NCI-H345 treated with DMSO at 0.1 percent for 48 hours (cell line): Measurements from ENCODE around the gene ADAMTSL1.

Experiments used
- DNase-seq: peaks from one replicate; lab custom pipeline; 2025; ENCODE audit not compliant: unreplicated experiment; lab: John Stamatoyannopoulos, UW

The ADAMTSL1 gene

DNA sequence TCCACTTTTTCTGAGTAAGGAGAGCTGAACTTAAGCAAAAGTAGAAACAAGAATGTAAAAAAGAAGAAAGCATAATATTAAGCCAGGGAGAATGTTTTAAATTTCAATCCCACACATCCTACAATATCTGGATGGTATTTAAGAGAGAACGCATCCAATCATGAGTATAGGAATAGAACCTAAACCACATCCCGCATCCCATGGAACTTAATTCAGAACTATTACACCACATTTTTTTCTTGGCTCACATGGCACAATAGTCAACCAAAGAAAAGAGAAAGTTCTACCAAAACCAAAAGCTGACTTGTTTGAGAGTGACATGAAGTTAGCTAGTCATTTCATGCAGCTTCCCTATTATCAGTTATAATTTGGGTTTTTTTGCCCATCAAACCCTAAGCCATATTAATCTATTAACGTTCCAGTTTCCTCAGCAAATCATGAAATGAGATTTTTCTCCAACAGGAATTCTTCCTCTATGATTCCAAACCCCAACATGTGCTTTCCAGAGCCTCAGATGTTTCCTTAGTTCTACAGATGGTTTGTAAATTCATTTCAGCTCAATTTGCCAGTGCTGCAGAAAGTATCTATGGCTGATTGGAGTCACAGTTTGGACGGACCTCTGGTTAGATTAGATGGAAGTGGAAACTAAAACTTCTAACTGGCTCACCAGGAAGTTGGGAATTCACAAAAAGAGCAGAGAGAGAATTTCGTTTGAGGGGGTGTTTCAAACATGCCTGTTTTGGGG is 22.5 kb downstream of the ADAMTSL1 start:
- no peak for DNase-seq

DNA sequence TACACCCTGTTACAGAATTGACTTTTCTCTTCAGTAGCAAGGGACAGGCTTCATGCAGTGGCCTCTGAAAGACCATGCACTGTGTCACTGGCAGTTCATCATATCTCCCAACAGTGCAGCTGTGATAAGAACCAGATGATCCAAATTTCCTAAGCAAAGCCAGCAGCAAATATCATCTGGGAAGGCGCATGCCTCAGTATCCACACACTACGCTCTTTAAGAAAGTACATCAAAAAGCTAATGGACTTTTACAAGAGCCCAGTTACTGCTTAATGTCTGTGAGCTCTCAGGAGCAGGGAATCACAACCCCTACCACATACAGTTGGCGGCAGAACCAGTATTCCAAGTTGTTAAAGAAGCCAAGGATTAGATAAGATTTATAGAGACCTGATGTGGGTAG is 25.1 kb downstream of the ADAMTSL1 start:
- DNase-seq = no peak

DNA sequence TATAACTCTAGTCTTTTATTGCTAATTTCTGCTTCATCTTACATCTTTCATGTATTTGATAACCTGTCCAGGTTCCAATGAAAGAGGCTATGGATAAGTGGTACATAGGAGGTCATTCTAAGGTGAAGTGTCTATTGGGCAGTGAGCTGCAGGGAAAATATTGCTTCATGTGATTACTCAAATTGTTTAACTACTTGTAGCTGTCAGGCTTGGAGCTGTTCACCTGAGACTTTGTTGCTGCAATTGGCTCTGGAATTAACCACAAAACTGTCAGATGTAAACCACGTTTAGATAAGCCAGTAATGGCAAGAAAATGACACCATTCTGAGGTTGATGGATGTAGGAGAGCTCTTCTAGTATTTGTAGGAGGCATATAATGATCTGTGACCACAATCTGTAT is 26.0 kb downstream of the ADAMTSL1 start:
- no peak for DNase-seq

DNA sequence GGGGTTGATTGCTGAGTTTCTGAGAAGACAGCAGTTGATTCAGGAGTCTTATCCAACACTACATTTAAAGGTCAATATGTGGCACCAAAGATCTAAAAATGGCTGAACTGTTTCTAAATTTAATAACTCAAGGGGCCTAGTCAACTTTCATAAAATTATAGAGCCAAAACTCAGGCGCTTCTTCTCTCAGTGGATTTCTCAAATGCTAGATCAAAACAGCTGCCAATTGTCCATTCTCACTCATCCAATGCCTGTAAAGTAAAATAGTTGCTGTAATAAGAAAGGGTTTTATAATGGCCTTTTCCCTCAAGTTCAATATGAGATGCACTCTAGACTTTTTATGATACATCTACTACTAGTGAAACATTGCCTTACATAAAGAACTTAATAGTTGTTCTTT is 26.5 kb downstream of the ADAMTSL1 start:
- DNase-seq = no peak

DNA sequence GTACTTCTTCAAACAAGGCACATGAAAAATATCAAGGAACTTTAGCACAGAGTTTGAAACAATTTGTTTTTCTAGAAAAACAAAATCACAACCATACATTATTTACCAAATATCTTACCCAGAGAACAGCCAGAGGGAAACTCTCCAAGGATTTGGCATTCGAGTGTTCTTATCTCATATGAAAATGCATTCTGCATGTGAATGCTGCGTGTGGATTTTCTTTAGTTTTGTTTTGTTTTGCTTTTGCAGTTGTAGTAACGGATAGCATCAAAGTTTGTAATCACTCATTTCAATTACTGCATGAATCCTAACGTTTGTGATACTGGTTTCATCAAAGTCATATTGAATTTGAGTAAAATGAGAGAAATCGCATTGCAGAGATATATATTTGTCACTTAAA is 28.0 kb downstream of the ADAMTSL1 start:
- DNase-seq = no peak

DNA sequence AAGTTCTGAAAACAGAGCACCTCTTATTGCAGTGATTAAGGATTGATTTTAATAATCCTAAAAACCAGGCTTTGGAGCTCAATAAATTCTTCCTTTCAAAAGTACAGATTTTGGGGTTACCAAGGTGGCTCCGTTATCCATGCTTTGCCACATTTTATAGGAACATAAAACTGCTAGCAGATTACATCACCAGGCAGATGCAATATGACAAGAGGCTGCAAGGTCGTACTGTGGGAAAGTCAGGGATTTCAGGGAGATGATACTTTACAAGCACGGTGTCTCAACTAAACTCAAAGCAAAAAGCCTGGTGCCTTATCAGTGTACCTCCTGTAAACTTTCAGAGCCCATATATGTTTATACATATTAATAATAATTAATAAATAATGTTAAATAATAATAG is 28.6 kb downstream of the ADAMTSL1 start:
- no peak for DNase-seq

DNA sequence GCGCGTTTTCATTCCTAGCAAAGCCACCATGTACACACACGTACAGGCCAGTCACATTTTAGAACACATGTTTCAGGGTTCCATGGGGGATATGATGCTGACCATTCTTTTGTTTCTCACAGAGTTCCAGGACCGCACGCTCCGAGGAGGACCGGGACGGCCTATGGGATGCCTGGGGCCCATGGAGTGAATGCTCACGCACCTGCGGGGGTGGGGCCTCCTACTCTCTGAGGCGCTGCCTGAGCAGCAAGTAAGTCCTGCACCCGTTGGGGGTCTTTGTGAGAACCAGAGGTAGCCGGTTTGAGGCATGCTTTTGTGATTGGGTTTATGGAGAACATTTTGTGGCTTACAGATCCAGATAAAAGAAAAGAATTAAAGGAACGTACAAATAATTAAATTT is 30.8 kb downstream of the ADAMTSL1 start:
- DNase-seq = no peak

DNA sequence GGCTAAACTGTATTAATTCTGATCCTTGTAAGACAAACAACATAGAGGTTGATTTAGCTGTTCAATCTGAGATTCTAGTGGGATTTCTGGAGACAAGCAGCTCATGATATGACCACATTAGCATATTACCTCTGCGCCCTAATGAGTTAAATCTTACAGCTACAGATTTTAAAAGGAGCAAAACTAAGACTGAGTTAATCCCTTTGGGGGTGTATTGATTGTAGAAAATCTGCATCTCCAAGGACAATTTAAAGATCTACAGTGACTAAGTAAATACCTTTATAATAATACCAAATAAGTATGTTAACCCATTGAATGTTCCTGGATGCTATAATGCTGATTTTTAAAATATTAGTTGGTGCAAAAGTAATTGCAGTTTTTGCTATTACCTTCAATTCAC is 33.2 kb downstream of the ADAMTSL1 start:
- DNase-seq = no peak

DNA sequence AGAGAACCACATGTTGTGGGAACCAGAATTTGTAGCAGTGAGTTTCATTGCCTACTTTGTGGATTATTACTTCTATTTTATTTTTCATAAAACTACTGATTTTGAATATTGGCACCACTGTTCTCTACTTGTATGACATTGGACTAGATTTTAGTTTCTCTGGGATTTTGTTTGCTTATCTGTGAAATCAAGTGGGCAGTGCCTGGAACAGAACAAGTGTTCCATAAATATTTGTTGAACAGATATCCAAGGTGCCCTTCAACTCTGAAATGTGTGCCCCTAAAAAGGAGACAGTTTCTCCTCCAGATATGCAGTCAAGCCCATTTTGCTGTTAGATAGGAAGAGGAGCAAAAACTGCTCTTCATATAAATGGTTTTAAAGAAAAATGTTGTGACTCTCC is 42.6 kb downstream of the ADAMTSL1 start:
- DNase-seq = no peak

DNA sequence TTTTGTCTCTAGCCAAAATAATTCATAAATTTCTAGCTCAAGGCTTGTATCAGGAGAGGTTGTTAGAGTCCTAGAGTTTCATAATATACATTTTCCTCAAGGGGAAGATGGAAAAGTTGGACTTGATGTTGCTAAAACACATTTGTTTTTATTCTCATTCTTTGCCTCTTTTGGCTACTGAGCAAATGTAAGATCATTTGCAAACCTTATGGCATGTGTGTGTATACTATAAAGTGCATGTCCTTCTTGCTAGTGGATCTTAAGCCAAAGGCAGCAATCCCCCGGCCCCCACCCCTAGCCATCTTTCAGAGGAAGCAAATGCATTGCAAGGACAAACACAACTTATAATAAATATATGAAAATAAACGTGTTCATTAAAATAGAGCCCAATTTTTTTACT is 43.0 kb downstream of the ADAMTSL1 start:
- DNase-seq = no peak

DNA sequence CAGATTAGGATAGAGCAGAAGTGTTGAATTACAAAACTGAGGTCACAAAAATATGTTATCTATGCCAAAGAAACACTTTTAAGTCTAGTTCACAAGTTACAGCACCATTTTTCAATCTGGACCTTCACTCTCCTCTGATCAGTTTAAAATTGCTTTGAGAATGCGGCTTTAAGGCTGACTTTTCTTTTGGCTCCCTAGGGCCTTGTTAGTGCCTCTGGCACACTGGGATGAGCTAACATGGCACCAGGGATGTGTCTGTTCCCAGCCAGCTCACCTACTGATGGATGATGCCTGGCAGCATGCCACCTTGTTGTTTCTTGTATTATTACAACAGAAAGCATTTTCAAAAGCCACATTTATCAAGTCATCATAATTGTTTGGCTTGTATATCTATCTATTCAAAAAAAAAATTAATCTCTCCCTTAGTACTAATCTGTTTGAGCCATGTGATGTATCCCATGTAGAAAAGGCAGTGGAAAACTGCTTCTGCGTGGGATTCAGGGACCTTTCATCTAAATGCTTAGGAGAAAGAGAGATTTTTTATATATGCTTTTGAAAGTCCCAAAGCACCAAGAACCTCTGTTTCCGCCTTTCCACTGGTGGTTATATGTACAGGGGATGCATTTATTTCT is 46.6 kb downstream of the ADAMTSL1 start:
- no peak for DNase-seq

DNA sequence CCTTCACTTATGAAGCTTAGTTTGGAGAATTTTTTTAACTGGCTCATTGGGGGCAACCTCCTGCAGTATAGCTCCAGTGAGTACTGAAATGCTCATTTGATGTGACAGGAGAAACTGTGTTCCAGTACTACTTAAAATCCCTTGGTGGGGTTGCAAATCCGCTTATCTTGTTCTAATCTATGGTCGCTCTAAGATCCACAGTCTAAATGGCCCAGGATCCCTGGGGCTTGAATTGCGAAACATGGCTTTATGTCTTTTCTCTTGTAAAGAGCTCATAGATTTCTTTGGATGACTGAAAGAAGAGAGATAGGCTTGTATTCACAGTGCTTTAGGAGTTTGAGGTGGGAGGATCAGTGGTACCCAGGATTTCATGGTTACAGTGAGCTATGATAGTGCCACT is 52.7 kb downstream of the ADAMTSL1 start:
- DNase-seq = no peak

DNA sequence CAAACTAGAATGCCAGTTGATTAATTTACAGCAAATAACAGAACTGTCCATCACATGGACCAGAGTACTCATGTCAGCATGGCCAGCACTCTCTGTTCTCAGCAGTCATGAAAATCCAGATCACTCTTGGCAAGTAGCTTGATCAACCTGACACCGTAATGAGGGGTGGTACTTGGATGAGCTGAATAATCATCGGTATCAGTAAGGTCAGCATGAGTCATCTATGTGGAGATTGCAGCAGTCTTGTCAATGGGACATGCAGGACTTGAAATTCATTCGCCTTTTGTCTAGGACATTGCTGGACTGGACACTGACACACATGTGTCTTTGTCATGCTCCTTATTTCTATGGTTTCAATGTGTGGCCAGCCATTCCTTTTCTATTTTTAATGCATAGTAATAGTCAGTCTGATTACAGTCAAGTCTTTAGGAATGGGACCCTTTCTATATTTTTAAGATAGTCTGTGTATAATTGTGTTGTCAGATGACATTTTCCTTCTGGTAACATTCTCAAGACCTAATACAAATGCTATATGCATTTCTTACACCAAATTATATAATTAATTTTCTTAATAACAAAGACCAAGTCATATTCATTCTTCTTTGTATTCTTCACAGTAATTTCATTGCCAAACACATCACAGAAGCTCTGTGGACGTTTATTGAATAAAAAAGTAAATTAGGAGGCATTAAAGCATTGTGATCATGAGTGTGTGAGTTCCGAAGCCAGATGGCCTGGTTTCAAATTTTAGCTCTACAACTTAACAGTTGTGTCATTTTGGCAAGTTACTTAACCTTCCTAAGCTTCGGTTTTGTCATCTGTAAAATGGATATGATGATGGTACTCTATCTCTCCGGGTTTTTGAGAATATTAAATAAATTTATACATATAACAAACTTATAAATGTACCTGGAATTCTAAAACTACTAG is 57.4 kb downstream of the ADAMTSL1 start:
- no peak for DNase-seq

DNA sequence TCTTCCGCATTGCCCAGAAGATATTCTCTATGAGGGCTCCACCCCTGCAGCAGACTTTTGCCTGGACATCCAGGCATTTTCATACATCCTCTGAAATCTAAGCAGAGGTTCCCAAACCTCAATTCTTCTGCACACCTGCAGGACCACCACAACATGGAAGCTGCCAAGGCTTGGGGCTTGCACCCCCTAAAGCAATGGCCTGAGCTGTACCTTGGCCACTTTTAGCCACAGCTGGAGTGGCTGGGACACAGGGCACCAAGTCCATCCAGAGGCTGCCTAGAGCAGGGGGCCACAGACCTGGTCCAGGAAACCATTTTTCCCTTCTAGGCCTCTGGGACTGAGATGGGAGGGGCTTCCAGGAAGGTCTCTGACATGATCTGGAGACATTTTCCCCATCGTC is 60.7 kb downstream of the ADAMTSL1 start:
- no peak for DNase-seq

DNA sequence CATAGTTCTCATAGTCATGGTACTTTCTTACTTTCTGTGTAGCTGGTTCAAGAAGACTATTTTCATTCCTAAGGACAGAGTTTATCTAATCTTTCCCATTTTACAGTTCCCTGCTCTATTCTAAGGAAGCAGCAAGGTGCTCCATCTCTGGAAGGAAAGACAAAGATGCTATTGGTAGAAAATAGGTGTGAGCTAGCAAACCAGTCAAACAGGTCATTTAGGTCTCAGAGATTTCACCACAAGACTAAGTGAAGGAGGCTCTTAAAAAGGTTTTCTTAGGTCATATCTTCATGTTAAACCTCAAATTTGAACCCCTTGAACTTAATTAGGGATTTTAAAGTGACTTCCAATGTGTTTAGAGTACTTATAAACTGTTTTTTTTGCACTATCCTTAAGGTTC is 62.6 kb downstream of the ADAMTSL1 start:
- no peak for DNase-seq

DNA sequence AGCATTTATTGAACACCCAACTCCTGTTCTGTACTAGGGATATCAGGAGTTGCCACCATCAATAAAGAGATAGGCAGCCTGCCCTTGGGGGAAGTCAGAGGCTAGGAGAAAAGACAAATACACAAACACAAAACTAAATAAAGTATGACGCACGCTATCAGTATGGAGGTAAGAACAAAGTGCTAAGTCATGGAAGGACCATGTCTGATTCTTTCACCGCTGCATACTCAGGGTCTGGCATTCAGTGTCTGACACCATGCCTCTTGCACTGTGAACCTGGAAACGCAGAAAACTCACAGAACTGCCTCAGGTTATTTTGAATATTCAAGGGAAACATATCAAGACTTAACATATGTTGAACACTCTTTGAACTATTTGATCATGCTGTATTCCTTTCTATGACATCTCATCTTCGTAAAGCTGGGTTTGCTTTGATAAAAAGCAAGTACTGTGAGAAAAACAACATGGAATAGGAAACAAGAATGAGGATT is 65.3 kb downstream of the ADAMTSL1 start:
- no peak for DNase-seq

DNA sequence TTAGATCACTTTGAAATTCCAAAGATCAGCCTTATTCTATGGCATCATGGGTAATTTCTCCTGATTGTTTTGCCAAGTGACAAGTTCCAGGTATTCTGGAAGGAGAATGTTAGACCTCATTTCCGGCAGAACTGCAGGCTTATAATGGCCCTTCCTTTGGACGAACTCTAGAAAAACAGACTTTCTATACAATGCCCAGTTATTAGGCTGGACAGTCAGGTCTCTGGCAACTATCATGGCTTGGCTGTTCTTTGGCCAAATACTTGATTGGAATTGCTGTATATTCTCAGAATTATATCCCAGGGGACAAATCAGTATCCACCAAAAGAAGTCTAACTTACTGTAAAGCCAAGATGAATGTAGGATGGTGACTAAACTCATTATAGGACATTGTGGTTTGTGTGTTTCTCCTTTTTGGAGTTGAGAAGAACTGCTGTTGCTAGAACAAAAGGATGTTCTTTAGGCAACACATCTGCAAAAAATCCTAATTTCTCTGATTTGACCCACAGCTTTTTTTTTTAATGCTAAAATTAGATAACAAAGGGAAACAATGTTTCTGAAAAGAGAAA is 69.0 kb downstream of the ADAMTSL1 start:
- DNase-seq = no peak

DNA sequence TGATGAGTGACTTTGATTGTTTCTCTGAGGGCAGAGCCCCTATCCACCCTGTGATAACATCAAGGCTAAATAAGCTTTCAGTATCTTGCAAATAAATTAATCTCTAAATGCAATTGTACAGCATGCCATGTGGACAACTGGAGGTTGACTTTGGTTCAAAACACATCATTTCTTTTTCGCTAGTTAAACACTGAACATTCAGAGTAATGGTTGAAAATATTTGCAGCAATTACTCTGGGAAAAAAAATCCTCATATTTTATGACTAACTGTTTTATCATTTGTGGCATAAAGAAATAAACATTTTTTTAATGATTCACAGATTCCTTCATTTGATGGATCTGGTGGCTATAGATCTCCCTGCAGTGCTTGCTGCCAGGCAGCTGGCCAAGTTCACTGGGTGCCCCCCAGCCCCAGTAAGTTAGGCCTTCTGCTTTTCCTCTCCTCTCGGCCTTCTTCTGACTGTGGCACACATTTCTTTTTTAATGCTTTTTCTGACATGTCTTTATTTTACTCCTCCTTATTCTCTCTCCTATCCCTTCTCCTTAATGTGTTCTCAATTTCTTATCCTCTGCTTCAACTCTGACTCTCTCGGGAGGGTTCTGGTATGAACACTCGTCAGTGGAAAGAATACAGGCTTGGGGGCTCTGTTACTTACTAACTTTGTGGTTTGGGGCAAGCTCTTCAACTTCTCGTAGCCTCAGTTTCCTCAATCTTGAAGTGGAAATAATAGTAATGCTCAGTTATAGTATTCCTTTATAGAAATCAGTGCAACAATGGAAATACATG is 69.6 kb downstream of the ADAMTSL1 start:
- DNase-seq = no peak

DNA sequence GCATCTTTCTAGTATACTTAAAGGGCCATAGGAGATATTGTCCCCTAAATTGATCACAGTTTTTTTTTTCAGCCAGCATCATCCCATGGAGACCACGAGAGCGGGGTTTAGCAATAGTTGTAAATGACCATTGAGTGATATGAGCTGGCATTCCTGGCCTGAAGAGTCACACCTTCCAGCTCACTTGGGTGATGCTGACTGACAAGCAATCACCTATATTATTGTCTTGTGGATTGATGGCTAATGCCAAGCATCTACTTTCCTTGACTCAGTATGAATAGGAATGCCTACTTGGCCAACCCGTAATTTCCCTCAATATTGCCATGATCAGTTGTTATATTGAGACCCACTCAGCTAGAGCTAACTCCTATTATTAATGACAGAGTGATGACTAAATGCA is 70.5 kb downstream of the ADAMTSL1 start:
- DNase-seq = no peak

DNA sequence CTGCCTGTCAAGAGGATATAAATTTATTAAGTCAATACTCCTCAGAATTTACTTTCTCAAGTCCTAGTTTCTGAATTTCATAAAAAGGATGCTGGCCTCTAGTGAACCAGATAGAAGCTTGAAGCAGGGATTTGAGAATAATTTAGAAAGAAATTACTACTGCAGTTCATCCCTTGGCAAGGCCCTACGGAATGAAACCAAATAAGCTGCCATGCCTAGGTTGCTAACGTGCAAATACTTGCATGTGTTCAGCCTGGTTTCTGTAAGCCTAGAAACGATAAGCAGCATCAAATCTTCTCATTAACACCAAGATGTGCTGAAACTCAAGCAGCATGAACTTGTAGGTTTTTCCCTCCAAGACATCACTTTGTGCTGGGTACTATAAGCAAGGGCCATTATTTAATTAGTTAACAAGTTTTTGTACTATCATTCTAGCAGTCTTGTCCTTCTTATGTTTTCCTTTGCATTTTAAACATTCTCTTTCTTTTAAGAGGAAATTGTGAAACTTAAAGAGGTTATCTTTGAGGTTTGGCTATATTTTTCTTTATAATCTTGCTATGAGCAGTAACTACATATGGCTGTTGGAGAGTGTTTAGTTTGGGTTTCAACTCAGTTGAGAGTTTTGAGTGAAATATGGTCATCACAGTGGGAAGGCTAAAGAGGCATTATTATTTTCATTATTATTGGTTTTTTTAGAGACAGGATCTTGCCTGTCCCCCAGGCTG is 71.8 kb downstream of the ADAMTSL1 start:
- no peak for DNase-seq
